PC-3 (cell line): ENCODE measurements around the gene AP1B1. TPM values are rescaled to one million over a fixed set of nuclear protein-coding genes. Genes with fewer than 3 reads are reported as not detected.

Source experiments
- ATAC-seq: fragments of 200-7000 bp; cut with Tn5 transposase; 2 replicates; pipeline ENCODE4 v1.9.1; 2020; ENCODE audit warnings: mild to moderate bottlenecking, moderate library complexity
- BruUV-seq: library from RNA; stranded (reverse); fragments of 400-500 nt; replicated peaks from 2 replicates; lab custom pipeline; 2021; lab: Mats Ljungman, UMichigan
- CTCF ChIA-PET: fragments of 300-600 bp; sonication (Branson Sonifier 250); formaldehyde crosslinking; loops from one replicate; lab custom pipeline; 2022; ENCODE audit warnings: antibody characterized with exemption; lab: Charles Lee
- POLR2A ChIA-PET: fragments of 300-600 bp; sonication (Branson Sonifier 250); formaldehyde crosslinking; loops from one replicate; lab custom pipeline; 2022; ENCODE audit warnings: antibody characterized with exemption; ENCODE audit not compliant: unreplicated experiment; lab: Charles Lee
- DNase-seq: peaks from one replicate; pipeline ENCODE4 v3.0.0-alpha.2; 2015
- H2AFZ ChIP-seq: fragments of 300-600 bp; sonication (generic); 2 replicates; pipeline ENCODE4 v1.6.0; 2016; ENCODE audit warnings: antibody characterized with exemption, low read length
- H3F3A ChIP-seq: fragments of 300-600 bp; sonication (generic); one replicate; pipeline ENCODE4 v1.6.0; 2017; ENCODE audit warnings: antibody characterized with exemption, low read length, control low read depth, mild to moderate bottlenecking; ENCODE audit not compliant: unreplicated experiment
- H3K27ac ChIP-seq: fragments of 300-600 bp; sonication (generic); 2 replicates; pipeline ENCODE4 v1.5.1; 2016; ENCODE audit warnings: mild to moderate bottlenecking, low read length
- H3K27me3 ChIP-seq: fragments of 300-600 bp; sonication (generic); 2 replicates; pipeline ENCODE4 v1.6.1; 2016; ENCODE audit warnings: low read length, mixed read lengths
- H3K36me3 ChIP-seq: fragments of 300-600 bp; sonication (generic); 2 replicates; pipeline ENCODE4 v1.6.1; 2016; ENCODE audit warnings: low read depth, mixed run types, low read length, mixed read lengths
- H3K4me1 ChIP-seq: fragments of 300-600 bp; sonication (generic); 2 replicates; pipeline ENCODE4 v1.5.1; 2016; ENCODE audit warnings: low read length; ENCODE audit not compliant: insufficient read depth
- H3K4me2 ChIP-seq: fragments of 300-600 bp; sonication (generic); 2 replicates; pipeline ENCODE4 v1.6.0; 2016; ENCODE audit warnings: low read length
- H3K4me3 ChIP-seq: fragments of 300-600 bp; sonication (generic); 2 replicates; pipeline ENCODE4 v1.5.1; 2016; ENCODE audit warnings: mild to moderate bottlenecking, low read length, mixed read lengths
- H3K79me2 ChIP-seq: fragments of 300-600 bp; sonication (generic); 2 replicates; pipeline ENCODE4 v1.6.1; 2017; ENCODE audit warnings: low read length, mixed read lengths
- H3K9ac ChIP-seq: fragments of 300-600 bp; sonication (generic); 2 replicates; pipeline ENCODE4 v1.6.0; 2016; ENCODE audit warnings: mild to moderate bottlenecking, low read length
- H3K9me2 ChIP-seq: fragments of 300-600 bp; sonication (generic); replicated peaks from 2 replicates; pipeline ENCODE4 v1.6.1; 2016; ENCODE audit warnings: mixed run types, low read length, mixed read lengths
- H3K9me3 ChIP-seq: fragments of 300-600 bp; sonication (generic); 2 replicates; pipeline ENCODE4 v1.6.1; 2016; ENCODE audit warnings: low read length, mixed read lengths
- H4K20me1 ChIP-seq: fragments of 300-600 bp; sonication (generic); 2 replicates; pipeline ENCODE4 v1.6.1; 2016; ENCODE audit warnings: low read length, mixed read lengths
- EZH2 ChIP-seq: fragments of 300-600 bp; sonication (generic); IDR thresholded peaks from one replicate; pipeline ENCODE4 v1.6.1; 2017; ENCODE audit warnings: antibody characterized with exemption, mild to moderate bottlenecking, low read length; ENCODE audit not compliant: unreplicated experiment
- EZH2phosphoT487 ChIP-seq: fragments of 300-600 bp; sonication (generic); IDR thresholded peaks from 2 replicates; pipeline ENCODE4 v1.6.1; 2018; ENCODE audit warnings: mild to moderate bottlenecking, antibody characterized with exemption, low read length, borderline replicate concordance
- intact Hi-C: fragments of 100-400 bp; cut with micrococcal nuclease; formaldehyde crosslinking; loops from 2 replicates; pipeline ENCODE4 v1.9.0; 2023
- total RNA-seq: library from RNA; depleted of rRNA; stranded (reverse); fragments of >200 nt; gene quantifications from 2 replicates; pipeline ENCODE4 v1.2.3, GENCODE V29; 2014
- TF ChIP-seq, protein P1 (sequence below): fragments of 300-600 bp; sonication (generic); conservative IDR thresholded peaks from 2 replicates; pipeline ENCODE4 v1.5.1; 2017; ENCODE audit warnings: antibody characterized with exemption, low read depth, mild to moderate bottlenecking, low read length

The AP1B1 gene
- total RNA-seq, 1 experiment from 2014 or later: 81.2 TPM

DNA sequence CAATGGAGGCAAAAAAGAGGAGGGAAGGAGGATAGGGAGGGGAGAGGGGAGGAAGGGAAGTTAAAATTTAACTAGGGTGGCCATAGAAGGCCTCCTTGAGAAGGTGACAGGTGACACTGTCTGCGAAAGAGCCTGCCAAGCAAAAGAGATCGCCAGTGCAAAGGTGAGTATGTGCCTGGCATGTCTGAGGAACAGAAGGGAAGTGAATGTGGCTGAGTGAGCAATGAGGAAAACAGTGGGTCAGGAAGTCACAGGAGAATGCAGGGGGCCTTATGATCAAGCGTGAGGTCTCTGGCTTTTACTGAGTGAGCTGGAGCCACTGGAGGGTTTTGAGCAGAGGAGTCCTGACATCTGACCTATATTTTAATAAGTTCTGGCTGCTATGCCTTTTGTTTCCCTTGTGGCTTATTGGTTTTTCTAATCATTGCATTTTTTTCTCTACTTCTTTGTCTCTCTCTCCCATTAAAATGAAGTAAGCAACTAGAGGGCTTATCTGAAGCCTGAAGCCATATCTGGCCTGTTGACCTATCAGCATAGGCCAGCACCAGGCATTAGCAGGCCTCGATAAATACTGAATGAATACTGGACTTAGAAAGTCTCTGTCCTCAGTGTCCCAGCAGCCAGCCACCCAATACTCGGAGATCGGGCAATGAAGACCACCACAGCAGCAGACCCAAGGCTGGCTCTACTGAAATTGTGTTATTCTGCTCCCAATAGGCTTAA lies 5.6 kb downstream of the AP1B1 start:
- H4K20me1 ChIP-seq: no peaks in the 10 kb centered on the region
- H2AFZ ChIP-seq: no peak overlapping the region

DNA sequence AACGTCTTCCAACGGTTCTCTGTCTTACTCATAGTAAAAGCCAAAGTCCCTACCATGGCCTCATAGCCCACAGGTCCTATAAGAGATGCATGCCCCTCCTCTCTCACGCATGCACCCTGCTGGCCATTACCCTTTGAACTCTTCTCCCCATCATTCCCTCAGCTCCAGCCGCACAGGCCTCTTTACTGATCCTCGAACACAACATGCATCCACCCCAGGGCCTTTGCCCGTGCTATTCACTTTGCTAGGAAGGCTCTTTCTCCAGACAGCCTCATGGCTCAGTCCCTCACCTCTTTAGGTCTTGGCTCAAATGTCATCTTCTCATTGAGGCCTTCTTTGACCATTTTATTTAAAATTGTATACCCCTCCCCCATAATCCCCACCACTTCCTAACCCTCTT lies 7.5 kb downstream of the AP1B1 start:
- no TSS peak for BruUV-seq
- Histone ChIP-seq H3K9ac (no peak overlapping the region), H3K79me2 (peaks cover 74% of the 10 kb centered on the region), H4K20me1 (no peaks in the 10 kb centered on the region), H3K4me1 (peaks cover 53% of the 10 kb centered on the region), H3K9me3 (no peaks in the 10 kb centered on the region), H3K27ac (peak overlapping the region; percentile 88), H3K27me3 (no peaks in the 10 kb centered on the region), H3K4me2 (peak overlapping the region; percentile 55), H3K9me2 (no peaks in the 10 kb centered on the region), H3K4me3 (no peak overlapping the region), H2AFZ (no peak overlapping the region), H3F3A (peaks cover 6% of the 10 kb centered on the region), H3K36me3 (no peaks in the 10 kb centered on the region)
- intact Hi-C loops: no loop called here
- DNase-seq (no peak), ATAC-seq (no peak; the same call in 1 of the 2 replicates)
- TF ChIP-seq, protein P1, sequence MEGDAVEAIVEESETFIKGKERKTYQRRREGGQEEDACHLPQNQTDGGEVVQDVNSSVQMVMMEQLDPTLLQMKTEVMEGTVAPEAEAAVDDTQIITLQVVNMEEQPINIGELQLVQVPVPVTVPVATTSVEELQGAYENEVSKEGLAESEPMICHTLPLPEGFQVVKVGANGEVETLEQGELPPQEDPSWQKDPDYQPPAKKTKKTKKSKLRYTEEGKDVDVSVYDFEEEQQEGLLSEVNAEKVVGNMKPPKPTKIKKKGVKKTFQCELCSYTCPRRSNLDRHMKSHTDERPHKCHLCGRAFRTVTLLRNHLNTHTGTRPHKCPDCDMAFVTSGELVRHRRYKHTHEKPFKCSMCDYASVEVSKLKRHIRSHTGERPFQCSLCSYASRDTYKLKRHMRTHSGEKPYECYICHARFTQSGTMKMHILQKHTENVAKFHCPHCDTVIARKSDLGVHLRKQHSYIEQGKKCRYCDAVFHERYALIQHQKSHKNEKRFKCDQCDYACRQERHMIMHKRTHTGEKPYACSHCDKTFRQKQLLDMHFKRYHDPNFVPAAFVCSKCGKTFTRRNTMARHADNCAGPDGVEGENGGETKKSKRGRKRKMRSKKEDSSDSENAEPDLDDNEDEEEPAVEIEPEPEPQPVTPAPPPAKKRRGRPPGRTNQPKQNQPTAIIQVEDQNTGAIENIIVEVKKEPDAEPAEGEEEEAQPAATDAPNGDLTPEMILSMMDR: no peak
- TF ChIP-seq EZH2 (no peak), EZH2phosphoT487 (no peak)
- ChIA-PET POLR2A (no interaction called here), CTCF (no interaction called here)

More for the DNA sequence above, 5.6 kb downstream of the AP1B1 start:
- no peaks in the 10 kb centered on the region for H3K9me2 ChIP-seq
- H3K36me3 ChIP-seq: no peaks in the 10 kb centered on the region
- peaks cover 45% of the 10 kb centered on the region for H3K4me1 ChIP-seq
- intact Hi-C loops: no loop called here
- ChIA-PET CTCF (no interaction called here), POLR2A (no interaction called here)
- no peaks in the 10 kb centered on the region for H3K9me3 ChIP-seq
- TF ChIP-seq, protein P1: no peak
- TF ChIP-seq EZH2phosphoT487 (no peak), EZH2 (no peak)
- no TSS peak for BruUV-seq
- H3K4me2 ChIP-seq: no peak overlapping the region
- no peak overlapping the region for H3K4me3 ChIP-seq
- ATAC-seq (peak; percentile 17), DNase-seq (no peak)
- H3K27me3 ChIP-seq: no peaks in the 10 kb centered on the region
- H3K79me2 ChIP-seq: peaks cover 84% of the 10 kb centered on the region
- no peak overlapping the region for H3K9ac ChIP-seq
- H3K27ac ChIP-seq: 0 out of 2 replicates have a peak overlapping the region, but pooled peaks have one; percentile 16
- peaks cover 2% of the 10 kb centered on the region for H3F3A ChIP-seq
